Left ventricle myocardium superior (tissue), 1 donor: Measurements from ENCODE around the gene IQUB. TPM values are rescaled to one million over a fixed set of nuclear protein-coding genes. Genes with fewer than 3 reads are reported as not detected.
"Not testable (repeated sequence)": the region's sequence is repeated elsewhere in the genome, so short reads cannot be mapped to it uniquely, and the experiment has no call there.

Source experiments
- ATAC-seq: fragments of 200-7000 bp; cut with Tn5 transposase; one replicate; pipeline ENCODE4 v1.9.1; 2020; ENCODE audit warnings: mild to moderate bottlenecking, moderate library complexity
- DNase-seq: peaks from one replicate; pipeline ENCODE4 v3.0.0-alpha.2; 2020
- intact Hi-C: fragments of 100-400 bp; cut with micrococcal nuclease; formaldehyde crosslinking; loops from one replicate; pipeline ENCODE4 v1.11.0; 2022
- total RNA-seq: library from RNA; stranded (reverse); fragmentation: NEBNext Ultra II Directional; extraction: Animal tissue kit (Norgen Biotek cat#: 25700); gene quantifications from one replicate; pipeline ENCODE4 v1.2.1, GENCODE V29; 2021
- donor health status: DM: no; HTN: yes; CAD: no; lungs with severe emphysema.

IQUB gene
- total RNA-seq, 1 donor from 2014 or later = 0.32 TPM

- DNase-seq (no peak), ATAC-seq (no peak)
- intact Hi-C loops = no loop called here
Measured at GRCh38 chr7:123437447-123437995, 96.9 kb downstream of the IQUB start.

- no peak for ATAC-seq
- intact Hi-C loops = no loop called here
- DNase-seq = no peak
Measured at GRCh38 chr7:123435080-123435700, 99.2 kb downstream of the IQUB start.

- no peak for DNase-seq
- ATAC-seq = no peak
- intact Hi-C loops = no loop called here
Measured at GRCh38 chr7:123433665-123434064, 100.7 kb downstream of the IQUB start.

GRCh38 chr7:123432601-123433000, 101.8 kb downstream of the IQUB start:
- no peak for DNase-seq
- no peak for ATAC-seq
- intact Hi-C loops = no loop called here

- intact Hi-C loops = no loop called here
- DNase-seq = no peak
- ATAC-seq = no peak
Measured at GRCh38 chr7:123431075-123431614, 103.2 kb downstream of the IQUB start.

GRCh38 chr7:123425246-123425645, 109.1 kb downstream of the IQUB start:
- ATAC-seq = no peak
- intact Hi-C loops = no loop called here
- no peak for DNase-seq

- intact Hi-C loops = no loop called here
- DNase-seq (no peak), ATAC-seq (no peak)
Measured at GRCh38 chr7:123424463-123424862, 109.9 kb downstream of the IQUB start.

- DNase-seq = no peak
- intact Hi-C loops = no loop called here
Measured at GRCh38 chr7:123423622-123424021, 110.8 kb downstream of the IQUB start.

GRCh38 chr7:123417580-123417979, 116.8 kb downstream of the IQUB start:
- no peak for ATAC-seq
- DNase-seq = no peak
- intact Hi-C loops = no loop called here

More at GRCh38 chr7:123423622-123424021, 110.8 kb downstream of the IQUB start:
- ATAC-seq = no peak

- no peak for ATAC-seq
Measured at GRCh38 chr7:123415625-123416024, 118.8 kb downstream of the IQUB start.

GRCh38 chr7:123410273-123410904, 124.0 kb downstream of the IQUB start:
- intact Hi-C loops = no loop called here
- no peak for DNase-seq
- peak; percentile 92 for ATAC-seq

More at GRCh38 chr7:123415625-123416024, 118.8 kb downstream of the IQUB start:
- intact Hi-C loops = no loop called here
- DNase-seq = no peak

- ATAC-seq, intact Hi-C loops, DNase-seq: not testable (repeated sequence)
Measured at GRCh38 chr7:123407951-123408350, 126.4 kb downstream of the IQUB start.

Other genes with a start within 250 kb of the IQUB start
- 389 TPM for gene NDUFA5, start 23.2 kb upstream of the IQUB start, total RNA-seq
- gene ASB15, start 67.2 kb upstream of the IQUB start, total RNA-seq = 96.2 TPM
- gene LMOD2, start 121.3 kb upstream of the IQUB start, total RNA-seq = 431 TPM
- 31.6 TPM for gene WASL, start 214.4 kb upstream of the IQUB start, total RNA-seq